PC-3 (cell line): ENCODE data around the gene DCD. TPM values are rescaled to one million over a fixed set of nuclear protein-coding genes. Genes with fewer than 3 reads are reported as not detected.

Source experiments
- ATAC-seq: fragments of 200-7000 bp; cut with Tn5 transposase; 2 replicates; pipeline ENCODE4 v1.9.1; 2020; ENCODE audit warnings: mild to moderate bottlenecking, moderate library complexity
- BruUV-seq: library from RNA; stranded (reverse); fragments of 400-500 nt; replicated peaks from 2 replicates; lab custom pipeline; 2021; lab: Mats Ljungman, UMichigan
- CTCF ChIA-PET: fragments of 300-600 bp; sonication (Branson Sonifier 250); formaldehyde crosslinking; loops from one replicate; lab custom pipeline; 2022; ENCODE audit warnings: antibody characterized with exemption; lab: Charles Lee
- POLR2A ChIA-PET: fragments of 300-600 bp; sonication (Branson Sonifier 250); formaldehyde crosslinking; loops from one replicate; lab custom pipeline; 2022; ENCODE audit warnings: antibody characterized with exemption; ENCODE audit not compliant: unreplicated experiment; lab: Charles Lee
- DNase-seq: peaks from one replicate; pipeline ENCODE4 v3.0.0-alpha.2; 2015
- H2AFZ ChIP-seq: fragments of 300-600 bp; sonication (generic); 2 replicates; pipeline ENCODE4 v1.6.0; 2016; ENCODE audit warnings: antibody characterized with exemption, low read length
- H3F3A ChIP-seq: fragments of 300-600 bp; sonication (generic); one replicate; pipeline ENCODE4 v1.6.0; 2017; ENCODE audit warnings: antibody characterized with exemption, low read length, control low read depth, mild to moderate bottlenecking; ENCODE audit not compliant: unreplicated experiment
- H3K27ac ChIP-seq: fragments of 300-600 bp; sonication (generic); 2 replicates; pipeline ENCODE4 v1.5.1; 2016; ENCODE audit warnings: mild to moderate bottlenecking, low read length
- H3K27me3 ChIP-seq: fragments of 300-600 bp; sonication (generic); 2 replicates; pipeline ENCODE4 v1.6.1; 2016; ENCODE audit warnings: low read length, mixed read lengths
- H3K36me3 ChIP-seq: fragments of 300-600 bp; sonication (generic); 2 replicates; pipeline ENCODE4 v1.6.1; 2016; ENCODE audit warnings: low read depth, mixed run types, low read length, mixed read lengths
- H3K4me1 ChIP-seq: fragments of 300-600 bp; sonication (generic); 2 replicates; pipeline ENCODE4 v1.5.1; 2016; ENCODE audit warnings: low read length; ENCODE audit not compliant: insufficient read depth
- H3K4me2 ChIP-seq: fragments of 300-600 bp; sonication (generic); 2 replicates; pipeline ENCODE4 v1.6.0; 2016; ENCODE audit warnings: low read length
- H3K4me3 ChIP-seq: fragments of 300-600 bp; sonication (generic); 2 replicates; pipeline ENCODE4 v1.5.1; 2016; ENCODE audit warnings: mild to moderate bottlenecking, low read length, mixed read lengths
- H3K79me2 ChIP-seq: fragments of 300-600 bp; sonication (generic); 2 replicates; pipeline ENCODE4 v1.6.1; 2017; ENCODE audit warnings: low read length, mixed read lengths
- H3K9ac ChIP-seq: fragments of 300-600 bp; sonication (generic); 2 replicates; pipeline ENCODE4 v1.6.0; 2016; ENCODE audit warnings: mild to moderate bottlenecking, low read length
- H3K9me2 ChIP-seq: fragments of 300-600 bp; sonication (generic); replicated peaks from 2 replicates; pipeline ENCODE4 v1.6.1; 2016; ENCODE audit warnings: mixed run types, low read length, mixed read lengths
- H3K9me3 ChIP-seq: fragments of 300-600 bp; sonication (generic); 2 replicates; pipeline ENCODE4 v1.6.1; 2016; ENCODE audit warnings: low read length, mixed read lengths
- H4K20me1 ChIP-seq: fragments of 300-600 bp; sonication (generic); 2 replicates; pipeline ENCODE4 v1.6.1; 2016; ENCODE audit warnings: low read length, mixed read lengths
- CTCF ChIP-seq: fragments of 300-600 bp; sonication (generic); conservative IDR thresholded peaks from 2 replicates; pipeline ENCODE4 v1.5.1; 2017; ENCODE audit warnings: antibody characterized with exemption, low read depth, mild to moderate bottlenecking, low read length
- EZH2 ChIP-seq: fragments of 300-600 bp; sonication (generic); IDR thresholded peaks from one replicate; pipeline ENCODE4 v1.6.1; 2017; ENCODE audit warnings: antibody characterized with exemption, mild to moderate bottlenecking, low read length; ENCODE audit not compliant: unreplicated experiment
- EZH2phosphoT487 ChIP-seq: fragments of 300-600 bp; sonication (generic); IDR thresholded peaks from 2 replicates; pipeline ENCODE4 v1.6.1; 2018; ENCODE audit warnings: mild to moderate bottlenecking, antibody characterized with exemption, low read length, borderline replicate concordance
- intact Hi-C: fragments of 100-400 bp; cut with micrococcal nuclease; formaldehyde crosslinking; loops from 2 replicates; pipeline ENCODE4 v1.9.0; 2023
- total RNA-seq: library from RNA; depleted of rRNA; stranded (reverse); fragments of >200 nt; gene quantifications from 2 replicates; pipeline ENCODE4 v1.2.3, GENCODE V29; 2014

DCD gene
- total RNA-seq, 1 experiment from 2014 or later = not detected

- H3F3A ChIP-seq = no peaks in the 10 kb centered on the region
- H4K20me1 ChIP-seq = no peaks in the 10 kb centered on the region
- ChIA-PET POLR2A (no interaction called here), CTCF (no interaction called here)
- no peak for TF ChIP-seq EZH2phosphoT487
- no peak for TF ChIP-seq CTCF
- TF ChIP-seq EZH2 = no peak
- H3K4me3 ChIP-seq = no peak overlapping the region
- no peaks in the 10 kb centered on the region; the same call in 1 of the 2 replicates for H3K4me1 ChIP-seq
- no peaks in the 10 kb centered on the region for H3K36me3 ChIP-seq
- BruUV-seq = no TSS peak
- no peaks in the 10 kb centered on the region for H3K79me2 ChIP-seq
- H3K27me3 ChIP-seq = peaks cover 48% of the 10 kb centered on the region
- no peak overlapping the region for H3K27ac ChIP-seq
- H3K4me2 ChIP-seq = no peak overlapping the region
- no peak for ATAC-seq
- H3K9me3 ChIP-seq = no peaks in the 10 kb centered on the region
- no peak overlapping the region for H2AFZ ChIP-seq
- no peak for DNase-seq
- H3K9ac ChIP-seq = no peak overlapping the region
- intact Hi-C loops = no loop called here
- H3K9me2 ChIP-seq = no peaks in the 10 kb centered on the region
Measured at GRCh38 chr12:54606556-54606955, 41.6 kb downstream of the DCD start.

GRCh38 chr12:54605138-54605970, 42.8 kb downstream of the DCD start:
- no peaks in the 10 kb centered on the region for H4K20me1 ChIP-seq
- H3K36me3 ChIP-seq = no peaks in the 10 kb centered on the region
- H3F3A ChIP-seq = no peaks in the 10 kb centered on the region
- H3K27ac ChIP-seq = no peak overlapping the region
- CTCF ChIA-PET = no interaction called here
- DNase-seq (no peak), ATAC-seq (no peak)
- no peaks in the 10 kb centered on the region for H3K79me2 ChIP-seq
- no peaks in the 10 kb centered on the region; the same call in 1 of the 2 replicates for H3K4me1 ChIP-seq
- POLR2A ChIA-PET = no interaction called here
- peaks cover 46% of the 10 kb centered on the region for H3K27me3 ChIP-seq
- TF ChIP-seq EZH2phosphoT487 (no peak), CTCF (no peak), EZH2 (no peak)
- no peak overlapping the region for H3K9ac ChIP-seq
- BruUV-seq = no TSS peak
- no peak overlapping the region for H3K4me3 ChIP-seq
- H3K4me2 ChIP-seq = no peak overlapping the region
- no peaks in the 10 kb centered on the region for H3K9me2 ChIP-seq
- H2AFZ ChIP-seq = no peak overlapping the region
- H3K9me3 ChIP-seq = no peaks in the 10 kb centered on the region
- intact Hi-C loops = no loop called here

- ChIA-PET CTCF (no interaction called here), POLR2A (no interaction called here)
- TF ChIP-seq CTCF (no peak), EZH2 (no peak), EZH2phosphoT487 (no peak)
- no peaks in the 10 kb centered on the region for H3K9me3 ChIP-seq
- no peaks in the 10 kb centered on the region for H3K79me2 ChIP-seq
- H3K4me1 ChIP-seq = no peaks in the 10 kb centered on the region; the same call in 1 of the 2 replicates
- no peak for ATAC-seq
- no peak overlapping the region for H3K9ac ChIP-seq
- no TSS peak for BruUV-seq
- H2AFZ ChIP-seq = no peak overlapping the region
- H3K9me2 ChIP-seq = no peaks in the 10 kb centered on the region
- intact Hi-C loops = no loop called here
- no peaks in the 10 kb centered on the region for H4K20me1 ChIP-seq
- no peak for DNase-seq
- H3K27me3 ChIP-seq = peaks cover 46% of the 10 kb centered on the region
- no peak overlapping the region for H3K27ac ChIP-seq
- H3K4me3 ChIP-seq = no peak overlapping the region
- H3K36me3 ChIP-seq = no peaks in the 10 kb centered on the region
- no peaks in the 10 kb centered on the region for H3F3A ChIP-seq
- H3K4me2 ChIP-seq = no peak overlapping the region
Measured at GRCh38 chr12:54604436-54604835, 43.7 kb downstream of the DCD start.
